OCI-LY7 (cell line): ENCODE measurements around the gene CTRB1.

Experiments
- EZH2phosphoT487 ChIP-seq: fragments of 200-600 bp; sonication (generic); IDR thresholded peaks from 2 replicates; pipeline ENCODE4 v1.6.1; 2018; ENCODE audit warnings: low read depth, borderline replicate concordance, mild to moderate bottlenecking, mixed run types, antibody characterized with exemption, low read length, moderate library complexity, mixed read lengths
- TF ChIP-seq, protein P1 (sequence below): fragments of 200-600 bp; sonication (generic); conservative IDR thresholded peaks from 2 replicates; pipeline ENCODE4 v1.5.1; 2014; ENCODE audit warnings: mild to moderate bottlenecking, antibody characterized with exemption, low read length, moderate library complexity, mixed read lengths

DNA sequence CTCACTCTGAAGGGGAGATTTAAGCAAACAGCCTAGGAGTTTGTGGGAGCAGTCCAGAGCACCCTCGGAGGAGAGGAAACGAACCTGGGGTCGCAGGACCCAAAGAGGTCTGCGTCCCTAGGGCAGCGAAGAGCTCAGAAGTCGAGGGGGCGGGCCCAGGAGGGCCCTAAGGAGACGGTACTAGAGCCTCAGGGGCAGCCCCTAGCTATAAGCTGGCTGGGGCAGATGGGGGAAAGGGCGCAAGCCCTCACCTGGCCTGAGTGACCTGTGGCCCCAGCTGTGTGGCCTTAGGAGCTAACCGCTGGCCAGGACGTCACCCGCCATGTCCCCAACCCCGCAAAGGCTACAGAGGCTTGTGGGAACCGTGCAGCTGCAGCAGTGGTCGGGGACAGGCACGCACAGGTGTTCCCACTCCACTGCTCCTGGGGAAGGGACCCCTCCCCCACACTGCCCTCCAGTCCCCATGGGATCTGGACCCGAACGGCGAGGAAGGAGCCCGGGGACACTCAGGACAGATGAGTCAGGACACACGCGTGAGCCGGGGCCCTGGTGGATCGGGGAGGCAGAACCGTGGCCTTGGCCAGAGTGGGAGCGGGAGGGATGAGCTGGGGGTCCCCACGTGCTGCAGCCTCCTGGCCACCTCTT lies 9.8 kb upstream of the CTRB1 start:
- TF ChIP-seq EZH2phosphoT487, result no peak
- TF ChIP-seq, protein P1, sequence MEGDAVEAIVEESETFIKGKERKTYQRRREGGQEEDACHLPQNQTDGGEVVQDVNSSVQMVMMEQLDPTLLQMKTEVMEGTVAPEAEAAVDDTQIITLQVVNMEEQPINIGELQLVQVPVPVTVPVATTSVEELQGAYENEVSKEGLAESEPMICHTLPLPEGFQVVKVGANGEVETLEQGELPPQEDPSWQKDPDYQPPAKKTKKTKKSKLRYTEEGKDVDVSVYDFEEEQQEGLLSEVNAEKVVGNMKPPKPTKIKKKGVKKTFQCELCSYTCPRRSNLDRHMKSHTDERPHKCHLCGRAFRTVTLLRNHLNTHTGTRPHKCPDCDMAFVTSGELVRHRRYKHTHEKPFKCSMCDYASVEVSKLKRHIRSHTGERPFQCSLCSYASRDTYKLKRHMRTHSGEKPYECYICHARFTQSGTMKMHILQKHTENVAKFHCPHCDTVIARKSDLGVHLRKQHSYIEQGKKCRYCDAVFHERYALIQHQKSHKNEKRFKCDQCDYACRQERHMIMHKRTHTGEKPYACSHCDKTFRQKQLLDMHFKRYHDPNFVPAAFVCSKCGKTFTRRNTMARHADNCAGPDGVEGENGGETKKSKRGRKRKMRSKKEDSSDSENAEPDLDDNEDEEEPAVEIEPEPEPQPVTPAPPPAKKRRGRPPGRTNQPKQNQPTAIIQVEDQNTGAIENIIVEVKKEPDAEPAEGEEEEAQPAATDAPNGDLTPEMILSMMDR, result no peak
